Measurements from ENCODE around the gene SDS.

SDS gene

DNA sequence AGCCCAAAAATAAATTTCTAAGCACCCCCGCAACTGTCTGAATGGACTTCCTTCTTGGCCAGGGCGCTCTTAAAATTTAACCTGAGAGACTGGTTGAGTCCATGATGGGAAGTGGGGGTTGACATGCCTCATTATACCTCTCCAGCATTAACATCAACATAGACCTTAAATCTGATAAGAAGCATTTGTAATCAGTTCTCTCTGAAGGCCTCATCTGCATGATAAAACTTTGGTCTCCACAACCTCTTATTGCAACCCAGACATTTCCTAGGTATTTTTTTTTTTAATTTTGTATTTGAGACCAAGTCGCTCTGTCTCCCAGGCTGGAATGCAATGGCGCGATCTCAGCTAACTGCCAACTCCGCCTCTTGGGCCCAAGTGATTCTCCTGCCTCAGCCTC is 58.4 kb downstream of the SDS start:
- no peak for DNase-seq
